ENCODE results near the gene ANKRD6. TPM values are rescaled to one million over a fixed set of nuclear protein-coding genes. Genes with fewer than 3 reads are reported as not detected.

ANKRD6 gene
- total RNA-seq, 4 donors from 2014 or later, result 9.3 to 26.0 (median 12.4) TPM

GRCh38 chr6:89406141-89406540, 26.8 kb upstream of the ANKRD6 start:
- DNase-seq (ENCODE audit: low spot score), result no peak
- ATAC-seq (ENCODE audit: low FRiP score), result no peak
- TF ChIP-seq, protein P1, sequence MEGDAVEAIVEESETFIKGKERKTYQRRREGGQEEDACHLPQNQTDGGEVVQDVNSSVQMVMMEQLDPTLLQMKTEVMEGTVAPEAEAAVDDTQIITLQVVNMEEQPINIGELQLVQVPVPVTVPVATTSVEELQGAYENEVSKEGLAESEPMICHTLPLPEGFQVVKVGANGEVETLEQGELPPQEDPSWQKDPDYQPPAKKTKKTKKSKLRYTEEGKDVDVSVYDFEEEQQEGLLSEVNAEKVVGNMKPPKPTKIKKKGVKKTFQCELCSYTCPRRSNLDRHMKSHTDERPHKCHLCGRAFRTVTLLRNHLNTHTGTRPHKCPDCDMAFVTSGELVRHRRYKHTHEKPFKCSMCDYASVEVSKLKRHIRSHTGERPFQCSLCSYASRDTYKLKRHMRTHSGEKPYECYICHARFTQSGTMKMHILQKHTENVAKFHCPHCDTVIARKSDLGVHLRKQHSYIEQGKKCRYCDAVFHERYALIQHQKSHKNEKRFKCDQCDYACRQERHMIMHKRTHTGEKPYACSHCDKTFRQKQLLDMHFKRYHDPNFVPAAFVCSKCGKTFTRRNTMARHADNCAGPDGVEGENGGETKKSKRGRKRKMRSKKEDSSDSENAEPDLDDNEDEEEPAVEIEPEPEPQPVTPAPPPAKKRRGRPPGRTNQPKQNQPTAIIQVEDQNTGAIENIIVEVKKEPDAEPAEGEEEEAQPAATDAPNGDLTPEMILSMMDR (IDR thresholded peaks at IDR 0.05), result no peak

DNA sequence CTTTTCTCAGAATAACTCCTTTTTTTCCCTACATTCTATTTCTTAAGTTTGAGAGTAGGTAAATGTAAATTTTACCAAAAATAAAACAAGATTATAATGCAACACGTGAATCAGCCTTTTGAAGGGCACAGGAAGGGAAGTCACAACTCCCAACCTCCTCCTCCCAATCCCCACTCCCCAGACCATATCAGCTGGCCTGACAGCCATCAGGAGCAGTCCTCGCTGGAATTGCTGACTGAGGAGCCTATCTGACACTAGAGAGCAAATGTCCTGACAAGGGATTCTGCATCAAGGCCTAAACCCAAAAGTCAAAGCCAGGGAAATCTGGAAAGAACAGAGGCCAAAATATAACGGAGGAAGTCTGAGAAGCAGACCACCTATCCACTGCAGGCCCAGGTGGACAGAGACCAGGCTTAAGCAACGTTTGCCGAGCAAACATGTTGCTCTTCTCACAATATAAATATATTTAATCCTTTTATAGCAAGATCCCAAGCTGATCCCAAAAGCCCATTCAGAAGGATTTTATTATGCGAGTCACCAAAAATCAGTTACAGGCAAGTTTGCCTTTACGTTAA, 23.4 kb upstream of the ANKRD6 start:
- TF ChIP-seq, protein P1 (IDR thresholded peaks at IDR 0.05), result no peak
- DNase-seq (ENCODE audit: low spot score) (no peak), ATAC-seq (ENCODE audit: low FRiP score) (no peak)

DNA sequence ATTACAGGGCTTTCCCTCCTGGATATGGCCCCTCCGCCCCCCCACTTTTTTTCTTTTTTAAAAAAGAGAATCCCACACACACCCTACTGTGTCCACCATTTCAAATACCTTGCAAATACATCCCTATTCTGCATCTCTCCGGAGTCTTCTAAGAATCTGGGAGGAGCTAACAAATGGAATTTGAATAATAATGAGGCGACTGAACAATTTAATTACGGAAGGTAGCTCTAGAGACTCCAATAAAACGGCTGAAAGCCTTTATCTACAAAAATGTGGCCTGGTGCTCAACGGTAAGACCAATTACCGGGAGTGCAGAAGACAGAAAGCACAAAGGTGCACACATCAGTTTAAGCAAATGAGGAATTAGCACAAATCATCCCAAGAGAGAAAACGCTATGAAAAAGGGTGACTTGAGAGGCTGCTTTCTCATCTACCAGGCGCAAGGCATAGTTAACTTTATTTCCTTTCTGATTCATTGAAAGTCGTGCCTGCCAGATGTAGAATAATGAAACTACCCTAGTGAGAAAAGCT, 22.7 kb upstream of the ANKRD6 start:
- no peak for DNase-seq (ENCODE audit: low spot score)
- ATAC-seq (ENCODE audit: low FRiP score), result no peak
- TF ChIP-seq, protein P1 (IDR thresholded peaks at IDR 0.05), result no peak

- DNase-seq (ENCODE audit: low spot score) (no peak), ATAC-seq (ENCODE audit: low FRiP score) (no peak)
- TF ChIP-seq, protein P1 (IDR thresholded peaks at IDR 0.05), result no peak
Measured at GRCh38 chr6:89410788-89411144, 22.2 kb upstream of the ANKRD6 start.

DNA sequence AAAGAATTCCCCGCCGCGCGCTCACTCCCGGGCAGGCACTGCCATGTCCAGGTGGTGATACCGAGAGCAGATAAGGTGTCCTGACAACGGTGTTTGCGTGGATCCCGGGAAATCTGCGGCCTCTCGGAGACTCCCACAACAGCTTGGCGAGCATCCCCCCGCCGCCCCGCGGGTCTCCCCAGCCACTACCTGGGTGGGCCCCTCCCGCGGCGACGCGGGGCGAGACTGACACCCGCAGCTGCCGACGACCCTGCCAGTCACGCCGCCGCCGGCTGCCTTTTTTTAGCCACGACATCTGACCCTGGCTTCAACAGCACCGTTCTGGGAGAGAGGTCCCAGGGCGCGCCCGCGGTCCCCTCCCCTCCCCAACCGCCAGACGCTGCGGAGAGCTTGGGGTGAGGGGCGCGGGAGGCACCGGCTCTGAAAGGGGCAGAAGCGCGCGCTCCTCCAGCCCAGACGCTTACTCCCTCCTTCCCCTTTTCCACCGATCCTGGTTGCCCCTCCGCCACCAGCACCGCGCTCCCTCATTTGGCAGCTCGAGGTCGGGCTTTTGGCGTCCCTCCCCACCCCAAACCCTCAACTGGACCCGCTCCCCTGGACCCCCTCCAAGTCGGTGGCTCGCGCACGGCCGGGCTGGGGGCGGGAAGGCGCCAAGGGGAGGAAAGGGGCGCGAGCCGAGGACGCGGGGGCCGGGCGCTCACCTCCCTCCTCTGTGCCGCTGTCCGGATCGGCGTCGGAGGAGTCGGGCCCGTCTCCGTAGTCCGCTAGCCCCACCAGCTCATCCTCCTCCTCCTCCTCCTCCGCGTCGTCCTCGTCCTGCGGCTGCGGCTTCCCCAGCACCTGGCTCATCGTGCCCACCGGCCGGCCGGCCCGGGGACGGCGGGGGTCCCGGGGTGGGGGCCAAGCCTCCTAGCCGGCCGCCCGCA, 21.5 kb upstream of the ANKRD6 start:
- DNase-seq (ENCODE audit: low spot score) (no peak), ATAC-seq (ENCODE audit: low FRiP score) (peak; percentile 77)

GRCh38 chr6:89412071-89413005, 20.6 kb upstream of the ANKRD6 start, which contains the start of gene RRAGD:
Gene RRAGD (minus strand): TSS chr6:89412273. CDS start chr6:89411993, 280 bp downstream.
- ATAC-seq (ENCODE audit: low FRiP score) (peak; percentile 74), DNase-seq (ENCODE audit: low spot score) (no peak)
- TF ChIP-seq, protein P1 (IDR thresholded peaks at IDR 0.05), result no peak

More for the DNA sequence above, 21.5 kb upstream of the ANKRD6 start:
- TF ChIP-seq, protein P1 (IDR thresholded peaks at IDR 0.05), result no peak

All from omental fat pad (tissue), 4 donors.